CD4-positive, alpha-beta T cell (primary cell): ENCODE results near the gene SKIC8. TPM values are rescaled to one million over a fixed set of nuclear protein-coding genes. Genes with fewer than 3 reads are reported as not detected.

Source experiments
- ATAC-seq: fragments of 200-7000 bp; cut with Tn5 transposase; one replicate; pipeline ENCODE4 v1.10.0; 2022; ENCODE audit warnings: mild to moderate bottlenecking; ENCODE audit not compliant: poor library complexity
- CTCF ChIA-PET: fragments of 350-600 bp; sonication (Branson Sonifier 250); formaldehyde crosslinking; loops from one replicate; lab custom pipeline; 2021; ENCODE audit warnings: antibody characterized with exemption, inconsistent platforms; lab: Charles Lee
- POLR2A ChIA-PET: fragments of 350-600 bp; sonication (Branson Sonifier 250); formaldehyde crosslinking; loops from one replicate; lab custom pipeline; 2021; ENCODE audit warnings: antibody characterized with exemption, inconsistent platforms; lab: Charles Lee
- DNase-seq, 14 experiments: peaks; one replicate each; pipeline ENCODE4 v3.0.0-alpha.2; 2013 to 2020; ENCODE audit warnings: mixed read lengths in 2 of 14
- H3K27ac ChIP-seq, 2 donors: one replicate each; pipeline versions ENCODE4 v1.5.1 to v1.7.0; 2013; ENCODE audit warnings: low read length in 2 of 2, low read depth in 1 of 2, mild to moderate bottlenecking in 1 of 2
- H3K27me3 ChIP-seq, 2 experiments: 1 replicate in 1 of 2; 2 replicates in 1 of 2; pipeline versions ENCODE4 v1.6.1 to v1.7.0; 2013; ENCODE audit warnings: low read length in 2 of 2, control low read depth in 1 of 2, mild to moderate bottlenecking in 1 of 2, moderate library complexity in 1 of 2; ENCODE audit not compliant: insufficient read depth in 2 of 2, control insufficient read depth in 1 of 2
- H3K36me3 ChIP-seq: one replicate; pipeline ENCODE4 v1.6.1; 2013; ENCODE audit warnings: low read length, control low read depth; ENCODE audit not compliant: insufficient read depth
- H3K4me1 ChIP-seq: one replicate; pipeline ENCODE4 v1.6.1; 2013; ENCODE audit warnings: low read length, control low read depth; ENCODE audit not compliant: insufficient read depth
- H3K4me3 ChIP-seq: one replicate; pipeline ENCODE4 v1.5.1; 2013; ENCODE audit warnings: mild to moderate bottlenecking, low read length, moderate library complexity
- H3K9me3 ChIP-seq, 2 experiments: 1 replicate in 1 of 2; 2 replicates in 1 of 2; pipeline versions ENCODE4 v1.6.1 to v1.7.0; 2013; ENCODE audit warnings: low read length in 2 of 2, mild to moderate bottlenecking in 2 of 2, control low read depth in 1 of 2, moderate library complexity in 1 of 2; ENCODE audit not compliant: control insufficient read depth in 1 of 2, insufficient read depth in 1 of 2
- H3K27ac Mint-ChIP-seq: one replicate; pipeline ENCODE4 v1.8.0; 2020; ENCODE audit warnings: mixed read lengths
- H3K27me3 Mint-ChIP-seq: one replicate; pipeline ENCODE4 v1.8.0; 2021; ENCODE audit warnings: mixed read lengths
- H3K36me3 Mint-ChIP-seq: one replicate; pipeline ENCODE4 v1.8.0; 2021; ENCODE audit warnings: low read depth, mixed read lengths
- H3K4me1 Mint-ChIP-seq: one replicate; pipeline ENCODE4 v1.8.0; 2021; ENCODE audit warnings: low read depth, mixed read lengths
- H3K4me3 Mint-ChIP-seq: one replicate; pipeline ENCODE4 v1.8.0; 2020; ENCODE audit warnings: mild to moderate bottlenecking, mixed read lengths
- H3K9me3 Mint-ChIP-seq: one replicate; pipeline ENCODE4 v1.8.0; 2020; ENCODE audit warnings: mixed read lengths
- CTCF ChIP-seq: fragments of 200-600 bp; IDR thresholded peaks from one replicate; pipeline ENCODE4 v1.8.0; 2022; ENCODE audit warnings: antibody characterized with exemption, mild to moderate bottlenecking
- intact Hi-C, 2 experiments: fragments of 100-400 bp; cut with DNase I in 1 of 2; cut with micrococcal nuclease in 1 of 2; formaldehyde crosslinking; loops; one replicate each; pipeline versions ENCODE4 v1.15.1 to v1.9.0; 2023 to 2025; cut with DNase I, micrococcal nuclease
- total RNA-seq, 174 experiments: library from RNA in 2 of 174; stranded (reverse) in 2 of 174; gene quantifications; one replicate each; pipeline ENCODE4 v1.2.3 and lab custom pipeline; 2021 to 2026

SKIC8 gene
- total RNA-seq, 2 experiments from 2014 or later = 13.3 to 16.7 TPM

- DNase-seq = no peak
Measured at GRCh38 chr15:78272316-78272715, 27.1 kb downstream of the SKIC8 start.

GRCh38 chr15:78266806-78267205, 32.6 kb downstream of the SKIC8 start:
- Mint-ChIP-seq H3K36me3 (peaks cover 23% of the 10 kb centered on the region), H3K27ac (peak overlapping the region; percentile 94), H3K27me3 (no peaks in the 10 kb centered on the region), H3K4me1 (peaks cover 41% of the 10 kb centered on the region), H3K4me3 (peak overlapping the region; percentile 0), H3K9me3 (no peaks in the 10 kb centered on the region)
- Histone ChIP-seq H3K4me1 (peaks cover 27% of the 10 kb centered on the region), H3K4me3 (no peak overlapping the region), H3K36me3 (peaks cover 4% of the 10 kb centered on the region), H3K27ac (no peak overlapping the region), H3K9me3 (no peaks in the 10 kb centered on the region), H3K27me3 (no peaks in the 10 kb centered on the region)
- no peak for TF ChIP-seq CTCF
- intact Hi-C loops = loop anchor here in 1 of 2 experiments (2.0 kb wide), 1 partner anchor 32 kb away; the partner anchor contains the start of gene SKIC8
- DNase-seq (no peak), ATAC-seq (no peak)
- ChIA-PET CTCF (interaction anchor here (0.6 to 1.0 kb wide), 2 partner anchors 33 to 1177 kb away, joined by 4 read pairs; partner anchors contain the start of gene SKIC8), POLR2A (interaction anchor here (1.0 to 3.7 kb wide), 3 partner anchors 33 to 194 kb away, joined by 3 to 63 read pairs (median 34); partner anchors contain the start of genes IREB2 and SKIC8)

More at GRCh38 chr15:78272316-78272715, 27.1 kb downstream of the SKIC8 start:
- Histone ChIP-seq H3K9me3 (no peaks in the 10 kb centered on the region), H3K4me1 (no peaks in the 10 kb centered on the region), H3K27me3 (no peaks in the 10 kb centered on the region), H3K36me3 (peaks cover 34% of the 10 kb centered on the region), H3K27ac (no peak overlapping the region), H3K4me3 (no peak overlapping the region)
- peaks cover 15% of the 10 kb centered on the region for H3K4me1 Mint-ChIP-seq
- CTCF ChIA-PET = no interaction called here
- ATAC-seq = no peak
- POLR2A ChIA-PET = no interaction called here
- intact Hi-C loops = no loop called here
- no peak overlapping the region for H3K4me3 Mint-ChIP-seq
- no peak for TF ChIP-seq CTCF
- H3K27me3 Mint-ChIP-seq = no peaks in the 10 kb centered on the region
- no peak overlapping the region for H3K27ac Mint-ChIP-seq
- no peaks in the 10 kb centered on the region for H3K9me3 Mint-ChIP-seq
- peaks cover 74% of the 10 kb centered on the region for H3K36me3 Mint-ChIP-seq

- DNase-seq = no peak
- peak overlapping the region; percentile 94 for H3K27ac Mint-ChIP-seq
- ChIA-PET CTCF (interaction anchor here (1.0 to 1.2 kb wide), 3 partner anchors 13 to 117 kb away, joined by 3 to 4 read pairs (median 4); partner anchors contain the start of genes IDH3A and SKIC8), POLR2A (interaction anchor here (1.0 to 3.7 kb wide), 6 partner anchors 33 to 607 kb away, joined by 3 to 63 read pairs (median 12); partner anchors contain the start of genes IREB2, MORF4L1, PSMA4 and SKIC8)
- H3K36me3 Mint-ChIP-seq = peaks cover 17% of the 10 kb centered on the region
- intact Hi-C loops = loop anchor here in 1 of 2 experiments (2.0 kb wide), 1 partner anchor 33 kb away; the partner anchor contains the start of gene SKIC8
- H3K4me3 ChIP-seq = no peak overlapping the region
- peaks cover 2% of the 10 kb centered on the region for H3K36me3 ChIP-seq
- TF ChIP-seq CTCF = no peak
- H3K4me1 ChIP-seq = peaks cover 27% of the 10 kb centered on the region
- peak overlapping the region; percentile 89 for H3K4me3 Mint-ChIP-seq
- H3K27me3 Mint-ChIP-seq = no peaks in the 10 kb centered on the region
- ATAC-seq = no peak
- no peak overlapping the region for H3K27ac ChIP-seq
- H3K9me3 Mint-ChIP-seq = no peaks in the 10 kb centered on the region
- H3K4me1 Mint-ChIP-seq = peaks cover 41% of the 10 kb centered on the region
- no peaks in the 10 kb centered on the region for H3K27me3 ChIP-seq
- no peaks in the 10 kb centered on the region for H3K9me3 ChIP-seq
Measured at GRCh38 chr15:78266229-78266628, 33.2 kb downstream of the SKIC8 start.
